HG03342 (cell line): ENCODE data around the gene CEP128.

Experiments used
- ATAC-seq: cut with Tn5 transposase; IDR thresholded peaks from one replicate; pipeline ENCODE4 v1.9.1; 2021; ENCODE audit warnings: mild to moderate bottlenecking, moderate library complexity; ENCODE audit not compliant: unreplicated experiment

Gene CEP128

GRCh38 chr14:80906336-80906735, 35.2 kb downstream of the CEP128 start:
- no peak for ATAC-seq

- ATAC-seq: no peak
These were observed 38.9 kb downstream of the CEP128 start for GRCh38 chr14:80902608-80903007.

- ATAC-seq: no peak
These were observed 39.7 kb downstream of the CEP128 start for GRCh38 chr14:80901822-80902221.

GRCh38 chr14:80901260-80901659, 40.3 kb downstream of the CEP128 start:
- no peak for ATAC-seq

DNA sequence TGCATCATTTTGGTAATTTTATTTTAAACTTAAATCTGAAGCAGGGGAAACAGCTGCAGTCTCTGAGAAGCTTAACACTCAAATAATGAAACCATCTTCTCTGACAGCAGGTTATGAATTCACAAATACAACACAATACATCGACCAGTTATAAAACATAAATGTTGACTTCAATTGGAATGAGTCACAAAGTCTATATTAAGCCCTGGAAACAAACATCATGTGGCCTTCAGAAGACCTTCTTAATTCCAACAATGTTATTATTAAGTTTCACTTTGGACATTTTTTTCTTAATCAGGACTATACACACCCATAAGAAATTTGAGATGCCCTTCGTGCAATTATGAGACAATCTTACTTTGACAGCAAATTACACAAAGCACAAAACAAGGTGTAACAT, 68.9 kb downstream of the CEP128 start:
- ATAC-seq: no peak

GRCh38 chr14:80868260-80868659, 73.3 kb downstream of the CEP128 start:
- ATAC-seq: no peak

- no peak for ATAC-seq
These were observed 73.7 kb downstream of the CEP128 start for GRCh38 chr14:80867798-80868197.

DNA sequence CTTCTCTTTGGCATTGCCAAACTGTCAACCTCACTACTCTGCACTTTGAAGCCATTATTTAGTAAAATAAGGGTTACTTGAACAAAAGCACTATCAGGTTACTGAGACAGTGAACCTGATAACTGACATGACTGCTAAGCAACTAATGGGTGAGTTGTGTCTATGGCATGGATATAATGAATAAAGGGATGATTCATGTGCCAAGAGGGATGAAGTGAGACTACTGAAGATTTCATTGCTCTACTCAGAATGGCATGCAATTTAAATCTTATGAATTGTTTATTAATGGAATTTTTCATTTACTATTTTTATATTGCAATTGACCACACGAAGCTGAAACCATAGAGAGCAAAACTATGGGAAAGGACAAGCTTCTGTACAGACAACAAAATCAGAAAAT, 74.4 kb downstream of the CEP128 start:
- ATAC-seq: no peak

DNA sequence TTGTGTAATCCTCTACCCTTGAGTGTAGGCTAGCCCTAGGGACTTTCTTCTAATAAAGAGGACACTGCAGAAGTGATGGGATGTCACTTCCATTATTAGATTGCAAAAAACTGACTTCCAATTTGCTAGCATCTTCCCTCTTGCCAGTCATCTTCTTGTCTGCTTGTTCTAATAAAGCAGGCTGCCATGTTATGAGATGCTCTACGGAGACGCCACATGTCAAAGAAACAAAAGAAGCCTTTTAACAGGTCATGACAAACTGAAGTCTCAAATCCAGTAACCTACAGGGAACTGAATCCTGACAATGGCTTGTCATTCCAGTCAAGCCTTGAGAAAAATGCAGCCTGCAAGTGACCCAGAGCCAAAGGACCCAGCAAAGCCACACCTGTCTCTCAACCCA, 76.0 kb downstream of the CEP128 start:
- ATAC-seq: no peak

DNA sequence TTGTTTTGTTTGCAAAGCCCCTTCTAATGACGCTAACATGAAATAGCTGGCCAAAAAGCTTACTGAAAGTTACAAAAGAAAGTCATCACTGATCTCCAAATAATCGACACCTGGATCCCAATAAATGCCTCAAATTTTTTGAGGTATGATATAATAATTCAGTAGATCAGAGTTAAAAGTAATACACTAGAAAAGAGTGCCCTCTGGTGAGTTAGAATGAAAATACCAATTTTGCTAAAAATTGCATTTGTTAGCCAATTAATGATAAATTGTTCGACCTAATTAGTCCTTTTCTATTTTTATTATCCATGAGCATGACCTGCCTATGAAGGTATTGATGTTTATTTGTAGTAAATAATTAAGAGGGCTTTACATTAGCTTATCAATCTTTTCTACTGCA, 78.6 kb downstream of the CEP128 start:
- no peak for ATAC-seq

- ATAC-seq: no peak
These were observed 79.0 kb downstream of the CEP128 start for GRCh38 chr14:80862541-80862940.

GRCh38 chr14:80850197-80850814, 91.2 kb downstream of the CEP128 start:
- ATAC-seq: no peak

DNA sequence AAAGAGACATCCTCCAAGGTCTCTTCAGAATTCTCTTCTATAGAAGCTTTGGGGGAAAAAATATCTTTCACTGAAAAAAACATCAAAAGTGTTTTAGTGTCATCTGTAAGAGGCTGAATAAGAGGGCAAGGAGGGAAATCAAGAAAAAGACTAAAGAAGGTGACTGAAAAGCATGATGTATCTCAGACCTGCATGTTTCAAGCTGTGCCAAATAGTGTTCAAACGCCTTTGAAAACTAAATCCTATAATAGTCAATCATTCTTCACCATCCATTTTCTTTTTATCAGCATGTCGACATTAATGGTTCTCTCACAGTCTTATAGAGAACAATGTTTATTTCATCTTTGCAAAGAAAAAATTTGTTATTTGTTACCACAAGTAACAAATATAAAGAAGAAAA, 94.5 kb downstream of the CEP128 start:
- no peak for ATAC-seq

GRCh38 chr14:80845856-80846255, 95.7 kb downstream of the CEP128 start:
- no peak for ATAC-seq

DNA sequence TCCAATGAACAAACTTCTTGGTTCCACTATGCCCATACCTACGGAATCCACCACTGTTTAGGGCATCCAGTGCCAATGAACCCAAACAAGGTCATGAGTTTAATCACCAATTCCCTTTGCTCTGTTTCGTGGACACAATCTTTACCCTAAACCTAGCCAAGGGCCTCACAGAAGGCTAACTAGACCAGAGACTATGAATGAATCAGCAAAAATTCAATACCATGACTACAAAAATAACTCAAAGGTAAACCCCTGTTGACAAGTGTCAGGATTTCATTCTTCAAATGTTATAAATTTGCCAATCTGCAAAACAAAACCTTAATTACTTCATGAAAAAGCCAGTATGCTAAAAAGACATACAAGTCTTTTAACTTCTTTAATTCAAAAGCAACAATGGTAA, 96.7 kb downstream of the CEP128 start:
- ATAC-seq: no peak

DNA sequence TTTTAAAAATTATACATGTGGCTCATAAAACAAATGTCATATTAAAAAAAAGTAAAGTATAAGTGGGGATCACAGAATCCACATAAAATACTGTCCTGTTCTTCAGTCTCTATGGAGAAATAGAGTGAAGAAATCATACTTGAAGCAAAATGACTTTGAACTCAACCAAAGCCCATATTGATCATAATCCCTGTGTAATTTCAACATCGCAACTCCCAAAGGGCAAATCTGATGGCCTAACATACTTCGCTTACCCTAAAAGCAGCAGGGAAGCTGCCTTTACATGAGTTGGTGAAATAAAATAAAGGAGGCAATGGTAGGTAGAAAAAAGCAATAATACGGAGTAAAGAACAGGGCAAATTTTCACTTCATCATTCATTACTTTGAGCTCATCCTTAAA, 101.8 kb downstream of the CEP128 start:
- ATAC-seq: no peak

- no peak for ATAC-seq
These were observed 131.9 kb downstream of the CEP128 start for GRCh38 chr14:80809663-80810062.

GRCh38 chr14:80805136-80805535, 136.4 kb downstream of the CEP128 start:
- ATAC-seq: no peak

- no peak for ATAC-seq
These were observed 142.7 kb downstream of the CEP128 start for GRCh38 chr14:80798878-80799277.

- no peak for ATAC-seq
These were observed 143.3 kb downstream of the CEP128 start for GRCh38 chr14:80798211-80798610.

DNA sequence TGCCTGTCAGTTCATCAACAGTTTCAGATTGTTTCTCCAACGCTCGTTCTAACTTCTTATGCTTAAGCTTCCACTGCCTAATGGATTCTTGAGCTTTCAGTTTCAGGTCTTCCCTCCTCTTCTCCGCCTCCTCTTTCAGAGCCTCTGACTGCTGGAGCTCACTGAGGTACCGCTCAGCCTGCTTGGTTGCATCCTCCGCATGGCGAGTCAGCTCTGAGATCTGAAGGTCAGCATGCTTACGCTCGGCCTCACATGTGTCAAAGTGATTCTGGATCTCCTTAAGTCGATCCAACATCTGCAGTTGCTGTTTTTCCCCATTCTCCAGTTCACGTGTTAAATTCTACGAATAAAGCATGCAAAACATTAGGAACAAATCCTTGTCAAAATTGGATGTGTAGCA, 148.8 kb downstream of the CEP128 start:
- ATAC-seq: no peak

DNA sequence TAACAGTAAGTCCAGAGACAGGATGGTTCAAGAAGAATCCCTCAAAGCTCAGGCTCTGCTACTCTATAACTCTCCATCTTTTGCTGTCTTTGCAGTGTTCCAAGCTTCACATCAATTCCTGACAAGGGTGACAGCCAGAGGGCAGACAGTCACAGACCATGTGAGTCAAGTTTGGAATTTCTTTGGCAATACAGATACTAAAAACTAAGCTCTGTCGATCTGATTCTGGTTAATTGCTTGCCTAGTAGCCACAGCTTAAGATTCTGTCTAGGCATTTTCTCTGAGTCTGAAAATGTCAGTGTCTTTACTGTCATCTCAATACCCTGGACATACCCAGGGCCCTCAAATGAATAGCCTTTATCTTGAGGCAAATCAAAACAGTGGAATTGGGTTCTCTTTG, 153.7 kb downstream of the CEP128 start:
- no peak for ATAC-seq

DNA sequence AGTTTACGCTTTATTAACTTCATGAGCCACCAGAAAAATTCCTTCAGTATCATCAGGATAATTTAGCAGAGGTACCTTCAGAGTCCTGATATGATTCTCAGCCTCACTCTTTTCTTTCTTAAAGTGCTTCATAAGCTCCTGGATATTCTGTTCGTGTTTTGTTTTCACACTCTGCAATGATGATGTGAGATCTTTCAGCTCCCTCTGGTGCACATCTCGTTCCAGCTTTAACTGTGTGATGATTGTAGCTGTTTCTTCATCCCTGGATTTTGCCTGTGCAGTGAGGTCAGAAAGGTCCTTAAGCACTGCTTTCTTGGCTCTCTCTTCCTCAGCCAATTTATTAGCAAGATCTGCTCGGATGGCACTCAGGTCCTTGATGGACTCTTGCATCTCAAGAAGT, 156.7 kb downstream of the CEP128 start:
- no peak for ATAC-seq

DNA sequence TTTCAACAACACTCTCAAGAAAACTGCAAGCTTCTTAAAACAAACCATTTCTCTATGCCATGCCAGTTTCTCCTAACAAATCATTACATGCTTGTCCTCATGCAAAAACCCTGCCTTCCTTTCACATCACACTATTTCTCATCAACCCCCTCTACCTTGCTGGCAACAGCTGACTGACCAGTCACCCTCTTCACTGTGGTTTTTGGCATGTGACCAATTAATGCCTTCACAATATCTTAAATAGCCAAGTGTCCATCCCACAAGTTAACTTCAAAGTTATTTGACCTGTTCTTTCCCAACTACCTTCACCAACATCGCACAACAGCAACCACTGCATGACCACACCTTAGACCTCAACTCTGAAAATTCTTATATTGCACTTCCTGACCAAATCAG, 159.6 kb downstream of the CEP128 start:
- ATAC-seq: no peak
